SHP77 treated with DMSO at 0.1 percent for 48 hours (cell line): ENCODE results near the gene PIK3C2G.
A peak's percentile ranks its signal among the peaks of the same experiment; 100 is the strongest.

Experiments used
- DNase-seq: peaks from one replicate; lab custom pipeline; 2025; lab: John Stamatoyannopoulos, UW

PIK3C2G gene

DNA sequence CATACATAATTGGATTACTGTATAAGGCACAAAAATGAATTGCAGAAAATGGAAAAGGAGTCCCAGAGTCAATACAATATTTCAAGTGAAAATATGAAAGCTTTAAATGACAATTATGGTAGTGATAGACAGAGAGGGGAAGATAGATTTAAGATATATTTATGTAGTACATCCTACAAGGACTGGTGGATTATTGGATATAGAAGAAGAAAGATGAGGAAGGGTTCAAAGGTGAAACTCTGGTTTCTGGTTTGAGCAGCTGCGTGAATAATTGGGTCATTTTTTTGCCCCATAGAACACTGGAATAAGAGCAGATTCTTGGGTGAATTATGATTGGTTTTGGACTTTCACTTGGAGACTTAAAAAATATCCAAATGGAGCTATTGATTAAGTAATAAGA, 19.4 kb downstream of the PIK3C2G start:
- DNase-seq = no peak

DNA sequence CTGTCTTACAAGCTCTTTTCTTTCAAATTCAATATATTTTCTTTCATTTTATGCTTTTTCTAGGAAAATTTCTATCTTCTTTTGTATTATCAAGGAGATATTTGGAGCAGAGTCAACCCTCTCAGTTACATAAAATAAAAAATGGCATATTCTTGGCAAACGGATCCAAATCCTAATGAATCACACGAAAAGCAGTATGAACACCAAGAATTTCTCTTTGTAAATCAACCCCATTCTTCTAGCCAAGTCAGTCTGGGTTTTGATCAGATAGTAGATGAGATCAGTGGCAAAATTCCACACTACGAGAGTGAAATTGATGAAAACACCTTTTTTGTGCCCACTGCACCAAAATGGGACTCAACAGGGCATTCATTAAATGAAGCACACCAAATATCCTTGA, 20.6 kb downstream of the PIK3C2G start:
- no peak for DNase-seq

- DNase-seq = no peak
Measured at GRCh38 chr12:18283831-18284230, 22.5 kb downstream of the PIK3C2G start.

DNA sequence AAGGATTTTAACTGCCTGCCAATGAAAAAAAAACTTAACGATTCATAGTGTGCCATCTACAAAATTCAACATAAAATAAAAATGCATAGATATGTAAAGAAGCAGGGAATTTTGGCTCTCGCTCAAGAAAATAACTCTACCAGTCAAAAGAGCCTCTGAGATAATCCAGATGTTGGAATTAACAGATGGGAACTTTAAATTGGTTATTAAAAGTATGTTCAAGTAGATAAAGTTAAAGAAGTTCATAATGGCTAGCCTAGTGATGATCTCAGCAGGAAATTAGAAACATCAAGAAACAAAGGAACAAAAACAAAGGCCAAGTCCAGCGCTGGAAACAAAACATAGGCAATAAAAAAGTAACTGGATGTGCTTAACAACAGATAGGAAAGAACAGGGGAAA, 23.1 kb downstream of the PIK3C2G start:
- no peak for DNase-seq

GRCh38 chr12:18285161-18285560, 23.8 kb downstream of the PIK3C2G start:
- no peak for DNase-seq

- no peak for DNase-seq
Measured at GRCh38 chr12:18290386-18290785, 29.1 kb downstream of the PIK3C2G start.

DNA sequence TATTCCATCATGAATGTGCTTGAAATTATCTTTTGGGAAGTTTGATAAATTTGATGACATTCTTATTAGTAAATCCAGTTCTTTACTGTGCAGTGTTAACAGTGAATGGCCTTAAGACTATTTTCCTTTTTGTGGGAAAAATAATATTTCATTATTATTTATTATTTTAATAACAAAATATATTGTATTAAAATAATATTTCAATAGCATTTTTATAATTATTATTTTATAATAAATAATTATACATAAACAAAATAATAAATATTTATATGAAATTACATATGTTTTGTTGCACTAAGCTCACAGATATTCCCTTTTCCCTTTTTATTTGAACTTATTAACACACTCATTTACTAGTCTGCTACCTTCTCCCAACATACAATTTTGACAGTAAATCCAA, 33.6 kb downstream of the PIK3C2G start:
- DNase-seq = no peak

- DNase-seq = no peak
Measured at GRCh38 chr12:18296201-18296908, 35.0 kb downstream of the PIK3C2G start.

GRCh38 chr12:18296909-18297280, 35.6 kb downstream of the PIK3C2G start:
- DNase-seq = no peak

DNA sequence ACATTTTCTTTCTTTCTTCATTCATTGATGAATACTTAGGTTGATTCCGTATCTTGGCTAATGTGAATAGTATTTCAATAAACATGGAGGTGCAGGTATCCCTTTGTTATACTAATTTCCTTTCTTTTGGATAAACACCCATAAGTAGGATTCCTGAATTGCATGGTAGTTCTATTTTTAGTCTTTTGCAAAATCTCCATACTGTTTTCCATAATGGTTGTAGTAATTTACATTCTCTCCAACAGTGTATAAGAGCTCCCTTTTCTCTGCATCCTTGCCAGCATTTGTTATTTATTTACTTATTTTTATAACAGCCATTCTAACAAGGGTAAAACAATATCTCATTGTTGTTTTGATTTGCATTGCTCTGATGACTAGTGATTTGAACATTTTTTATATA, 36.6 kb downstream of the PIK3C2G start:
- DNase-seq = no peak

GRCh38 chr12:18302809-18303430, 41.6 kb downstream of the PIK3C2G start:
- DNase-seq = no peak

DNA sequence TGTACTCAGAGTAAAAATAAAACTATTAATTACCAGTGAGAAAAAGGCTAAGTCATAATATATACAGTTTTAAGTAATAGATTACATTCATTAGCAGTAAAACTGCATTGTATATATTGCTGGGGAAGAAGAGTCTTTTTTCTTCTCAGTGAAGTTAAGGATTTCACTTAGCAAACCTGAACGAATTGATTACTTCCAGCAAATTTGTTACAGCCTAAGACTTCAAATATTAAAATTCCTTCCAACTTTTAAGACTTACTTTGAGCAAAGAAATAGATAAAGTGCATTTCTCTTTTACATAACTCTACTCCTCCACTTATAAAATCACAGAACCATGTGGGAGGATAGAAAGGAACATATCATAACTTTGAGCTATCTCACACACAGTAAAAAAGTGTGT, 43.3 kb downstream of the PIK3C2G start:
- no peak for DNase-seq

- no peak for DNase-seq
Measured at GRCh38 chr12:18306311-18306710, 45.0 kb downstream of the PIK3C2G start.

DNA sequence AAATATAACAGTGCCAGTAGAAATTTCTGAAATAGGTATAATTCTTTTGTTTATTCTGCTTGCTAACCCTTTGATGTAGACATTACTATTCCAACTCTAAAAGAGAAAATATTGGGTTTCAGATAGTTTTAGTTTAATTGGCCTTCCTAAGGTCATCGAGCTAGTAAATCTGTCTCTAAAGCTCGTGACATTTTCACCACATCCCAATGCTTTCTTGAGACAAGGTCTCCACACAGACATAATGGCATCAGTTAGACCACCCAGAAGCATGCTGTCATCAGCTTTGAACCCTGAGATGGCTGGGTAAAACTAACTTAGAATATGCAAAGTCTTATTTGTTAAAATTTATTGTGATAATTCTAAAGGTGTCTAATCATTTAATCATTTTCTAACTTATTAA, 52.0 kb downstream of the PIK3C2G start:
- no peak for DNase-seq

- peak; percentile 4 for DNase-seq
Measured at GRCh38 chr12:18320036-18320617, 58.8 kb downstream of the PIK3C2G start.

DNA sequence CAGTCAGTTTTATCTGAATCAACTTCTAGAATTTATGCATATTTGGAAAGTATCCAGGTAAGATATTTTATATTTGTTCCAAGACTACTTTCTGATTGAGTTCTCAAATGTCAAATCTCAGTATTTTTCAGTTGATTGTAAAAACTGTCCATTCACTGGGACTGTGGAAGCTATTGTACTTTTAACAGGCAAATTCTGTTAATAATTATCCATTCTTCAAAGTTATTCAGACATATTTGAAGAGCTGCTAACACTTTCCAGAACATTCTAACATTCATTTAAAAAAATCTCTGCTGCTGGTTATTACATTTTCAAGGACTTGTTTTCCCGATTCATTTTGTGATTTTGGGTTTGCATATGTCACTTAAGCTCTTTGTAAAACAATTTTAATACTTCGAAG, 59.7 kb downstream of the PIK3C2G start:
- no peak for DNase-seq

GRCh38 chr12:18323159-18323558, 61.8 kb downstream of the PIK3C2G start:
- no peak for DNase-seq

- no peak for DNase-seq
Measured at GRCh38 chr12:18327036-18327435, 65.7 kb downstream of the PIK3C2G start.

DNA sequence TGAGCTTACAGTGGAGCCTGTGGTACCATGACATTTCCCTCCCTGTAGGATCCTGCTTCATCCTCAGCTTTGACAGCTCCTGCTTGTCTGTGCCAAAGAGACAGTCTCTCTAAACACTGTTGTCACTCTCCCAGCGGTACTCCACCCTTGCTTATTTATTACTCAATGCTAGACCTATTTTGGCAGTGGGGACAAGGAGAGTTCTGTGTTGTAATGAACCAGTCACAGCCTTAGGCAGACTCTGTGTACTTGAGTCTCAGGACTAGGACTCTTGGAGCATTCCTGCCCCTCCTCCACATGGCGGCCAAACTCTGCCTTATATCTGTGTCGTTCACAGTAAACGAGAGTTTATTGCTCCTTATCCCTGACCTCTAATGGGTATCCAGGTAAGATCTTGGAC, 70.9 kb downstream of the PIK3C2G start:
- no peak for DNase-seq

- no peak for DNase-seq
Measured at GRCh38 chr12:18339633-18340032, 78.3 kb downstream of the PIK3C2G start.

- no peak for DNase-seq
Measured at GRCh38 chr12:18340186-18340585, 78.9 kb downstream of the PIK3C2G start.

- no peak for DNase-seq
Measured at GRCh38 chr12:18340786-18341185, 79.5 kb downstream of the PIK3C2G start.

GRCh38 chr12:18343708-18344107, 82.4 kb downstream of the PIK3C2G start:
- DNase-seq = no peak
